ENCODE measurements around the gene SPAG9. TPM values are rescaled to one million over a fixed set of nuclear protein-coding genes. Genes with fewer than 3 reads are reported as not detected.

SPAG9 gene
- total RNA-seq, 1 experiment from 2014 or later: 129 TPM

GRCh38 chr17:51044976-51045375, 75.7 kb downstream of the SPAG9 start:
- H3K4me3 Mint-ChIP-seq (ENCODE audit: low read depth, unreplicated experiment): no peak overlapping the region
- no TSS peak for BruUV-seq (replicated peaks)
- TF ChIP-seq CTCF (IDR thresholded peaks at IDR 0.05; ENCODE audit: unreplicated experiment): no peak
- H3K36me3 Mint-ChIP-seq (ENCODE audit: insufficient read depth, unreplicated experiment): peaks cover 2% of the 10 kb centered on the region
- H3K27ac Mint-ChIP-seq (ENCODE audit: unreplicated experiment): no peak overlapping the region
- CTCF ChIA-PET: interaction anchor here (1.9 kb wide), 1 partner anchor 11 kb away, joined by 6 read pairs; no protein-coding TSS in a partner anchor
- intact Hi-C loops (cut with micrococcal nuclease; ENCODE audit: unreplicated experiment): no loop called here
- no peaks in the 10 kb centered on the region for H3K9me3 Mint-ChIP-seq (ENCODE audit: low read depth, unreplicated experiment)
- DNase-seq: no peak
- H3K27me3 Mint-ChIP-seq (ENCODE audit: unreplicated experiment): no peaks in the 10 kb centered on the region
- peaks cover 5% of the 10 kb centered on the region for H3K4me1 Mint-ChIP-seq (ENCODE audit: low read depth, unreplicated experiment)

- CTCF ChIA-PET: no interaction called here
- Mint-ChIP-seq H3K27ac (ENCODE audit: unreplicated experiment) (no peak overlapping the region), H3K36me3 (ENCODE audit: insufficient read depth, unreplicated experiment) (peaks cover 23% of the 10 kb centered on the region), H3K4me3 (ENCODE audit: low read depth, unreplicated experiment) (no peak overlapping the region), H3K9me3 (ENCODE audit: low read depth, unreplicated experiment) (no peaks in the 10 kb centered on the region), H3K27me3 (ENCODE audit: unreplicated experiment) (no peaks in the 10 kb centered on the region), H3K4me1 (ENCODE audit: low read depth, unreplicated experiment) (peaks cover 11% of the 10 kb centered on the region)
- BruUV-seq (replicated peaks): no TSS peak
- TF ChIP-seq CTCF (IDR thresholded peaks at IDR 0.05; ENCODE audit: unreplicated experiment): no peak
- intact Hi-C loops (cut with micrococcal nuclease; ENCODE audit: unreplicated experiment): no loop called here
- DNase-seq: no peak
Measured at GRCh38 chr17:51036084-51036483, 84.6 kb downstream of the SPAG9 start.

- intact Hi-C loops (cut with micrococcal nuclease; ENCODE audit: unreplicated experiment): no loop called here
- H3K9me3 Mint-ChIP-seq (ENCODE audit: low read depth, unreplicated experiment): no peaks in the 10 kb centered on the region
- TF ChIP-seq CTCF (IDR thresholded peaks at IDR 0.05; ENCODE audit: unreplicated experiment): no peak
- no TSS peak for BruUV-seq (replicated peaks)
- peaks cover 25% of the 10 kb centered on the region for H3K36me3 Mint-ChIP-seq (ENCODE audit: insufficient read depth, unreplicated experiment)
- no peak for DNase-seq
- no peak overlapping the region for H3K27ac Mint-ChIP-seq (ENCODE audit: unreplicated experiment)
- H3K4me3 Mint-ChIP-seq (ENCODE audit: low read depth, unreplicated experiment): no peak overlapping the region
- CTCF ChIA-PET: no interaction called here
- no peaks in the 10 kb centered on the region for H3K27me3 Mint-ChIP-seq (ENCODE audit: unreplicated experiment)
- H3K4me1 Mint-ChIP-seq (ENCODE audit: low read depth, unreplicated experiment): peaks cover 11% of the 10 kb centered on the region
Measured at GRCh38 chr17:51035431-51035830, 85.2 kb downstream of the SPAG9 start.

- DNase-seq: no peak
- BruUV-seq (replicated peaks): no TSS peak
- CTCF ChIA-PET: no interaction called here
- H3K27me3 Mint-ChIP-seq (ENCODE audit: unreplicated experiment): no peaks in the 10 kb centered on the region
- no peak overlapping the region for H3K4me3 Mint-ChIP-seq (ENCODE audit: low read depth, unreplicated experiment)
- TF ChIP-seq CTCF (IDR thresholded peaks at IDR 0.05; ENCODE audit: unreplicated experiment): no peak
- intact Hi-C loops (cut with micrococcal nuclease; ENCODE audit: unreplicated experiment): no loop called here
- peaks cover 11% of the 10 kb centered on the region for H3K4me1 Mint-ChIP-seq (ENCODE audit: low read depth, unreplicated experiment)
- H3K27ac Mint-ChIP-seq (ENCODE audit: unreplicated experiment): no peak overlapping the region
- H3K9me3 Mint-ChIP-seq (ENCODE audit: low read depth, unreplicated experiment): no peaks in the 10 kb centered on the region
- H3K36me3 Mint-ChIP-seq (ENCODE audit: insufficient read depth, unreplicated experiment): peaks cover 25% of the 10 kb centered on the region
Measured at GRCh38 chr17:51034800-51035199, 85.9 kb downstream of the SPAG9 start.

All from Calu3 (cell line).